Body of pancreas (tissue), 4 donors: Measurements from ENCODE around the gene GGT7.

ENCODE experiments used
- POLR2A ChIP-seq, 3 donors: fragments of 450-650 bp; IDR thresholded peaks; one replicate each; pipeline ENCODE4 v1.6.1; 2016; ENCODE audit warnings: antibody characterized with exemption in 3 of 3, mild to moderate bottlenecking in 2 of 3
- TF ChIP-seq, protein P1 (sequence below), 7 experiments: fragments of 450-650 bp in 4 of 7; fragments of 200-600 bp in 3 of 7; sonication (generic) in 3 of 7; IDR thresholded peaks; one replicate each; pipeline ENCODE4 v1.5.1; 2016 to 2019; ENCODE audit warnings: antibody characterized with exemption in 7 of 7

DNA sequence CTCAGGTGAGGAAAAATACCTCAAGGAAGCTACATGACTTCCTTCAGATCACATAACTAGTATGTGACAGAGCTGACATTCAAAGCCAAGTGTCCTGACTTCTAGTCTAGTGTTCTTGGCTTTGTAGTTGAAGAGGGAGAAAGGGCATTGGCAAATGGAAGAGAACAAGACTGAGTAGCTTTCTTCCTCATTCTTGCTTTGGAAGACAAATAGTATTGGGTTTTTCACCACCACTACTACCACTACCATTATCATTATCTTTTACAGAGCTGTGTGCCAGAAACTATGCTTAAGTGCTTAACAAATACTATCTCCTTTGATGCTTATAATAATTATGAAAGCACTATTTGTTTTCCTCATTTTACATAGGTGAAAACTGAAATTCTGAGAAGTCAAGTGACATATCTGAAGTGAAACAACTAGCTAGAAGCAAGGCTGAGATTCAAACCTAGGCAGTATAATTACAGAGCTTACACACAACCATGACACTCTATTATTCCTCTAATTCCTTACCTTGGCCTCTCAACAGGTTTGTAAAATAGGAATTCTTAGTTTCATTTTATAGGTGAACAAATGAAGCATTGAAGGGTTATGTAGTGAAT lies 10.5 kb upstream of the GGT7 start:
- TF ChIP-seq, protein P1, sequence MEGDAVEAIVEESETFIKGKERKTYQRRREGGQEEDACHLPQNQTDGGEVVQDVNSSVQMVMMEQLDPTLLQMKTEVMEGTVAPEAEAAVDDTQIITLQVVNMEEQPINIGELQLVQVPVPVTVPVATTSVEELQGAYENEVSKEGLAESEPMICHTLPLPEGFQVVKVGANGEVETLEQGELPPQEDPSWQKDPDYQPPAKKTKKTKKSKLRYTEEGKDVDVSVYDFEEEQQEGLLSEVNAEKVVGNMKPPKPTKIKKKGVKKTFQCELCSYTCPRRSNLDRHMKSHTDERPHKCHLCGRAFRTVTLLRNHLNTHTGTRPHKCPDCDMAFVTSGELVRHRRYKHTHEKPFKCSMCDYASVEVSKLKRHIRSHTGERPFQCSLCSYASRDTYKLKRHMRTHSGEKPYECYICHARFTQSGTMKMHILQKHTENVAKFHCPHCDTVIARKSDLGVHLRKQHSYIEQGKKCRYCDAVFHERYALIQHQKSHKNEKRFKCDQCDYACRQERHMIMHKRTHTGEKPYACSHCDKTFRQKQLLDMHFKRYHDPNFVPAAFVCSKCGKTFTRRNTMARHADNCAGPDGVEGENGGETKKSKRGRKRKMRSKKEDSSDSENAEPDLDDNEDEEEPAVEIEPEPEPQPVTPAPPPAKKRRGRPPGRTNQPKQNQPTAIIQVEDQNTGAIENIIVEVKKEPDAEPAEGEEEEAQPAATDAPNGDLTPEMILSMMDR (IDR thresholded peaks at IDR 0.05): no peak
- TF ChIP-seq POLR2A (IDR thresholded peaks at IDR 0.05): no peak
